DOHH2 (cell line): ENCODE data around the gene OR10G7.
"Not testable (repeated sequence)": the region's sequence is repeated elsewhere in the genome, so short reads cannot be mapped to it uniquely, and the experiment has no call there.

Experiments used
- H3F3A ChIP-seq: fragments of 200-600 bp; sonication (generic), shearing (Covaris generic); 2 replicates; pipeline ENCODE4 v1.6.0; 2016; ENCODE audit warnings: antibody characterized with exemption, mild to moderate bottlenecking; ENCODE audit not compliant: control insufficient read depth, insufficient read depth
- H3K27ac ChIP-seq: fragments of 200-600 bp; sonication (generic); 2 replicates; pipeline ENCODE4 v1.5.1; 2014; ENCODE audit warnings: low read depth, mild to moderate bottlenecking, low read length, moderate library complexity
- H3K27me3 ChIP-seq: fragments of 200-600 bp; sonication (generic); 2 replicates; pipeline ENCODE4 v1.6.1; 2014; ENCODE audit warnings: mild to moderate bottlenecking, low read length, mixed read lengths; ENCODE audit not compliant: control insufficient read depth
- H3K36me3 ChIP-seq: fragments of 200-600 bp; sonication (generic); 2 replicates; pipeline ENCODE4 v1.6.1; 2014; ENCODE audit warnings: mild to moderate bottlenecking, low read length, moderate library complexity, mixed read lengths; ENCODE audit not compliant: control insufficient read depth
- H3K4me1 ChIP-seq: fragments of 200-600 bp; sonication (generic); 2 replicates; pipeline ENCODE4 v1.6.1; 2014; ENCODE audit warnings: mild to moderate bottlenecking, low read length, mixed read lengths; ENCODE audit not compliant: control insufficient read depth
- H3K4me2 ChIP-seq: fragments of 200-600 bp; sonication (generic); 2 replicates; pipeline ENCODE4 v1.6.0; 2014; ENCODE audit warnings: mild to moderate bottlenecking, low read length, moderate library complexity
- H3K4me3 ChIP-seq: fragments of 200-600 bp; sonication (generic); 2 replicates; pipeline ENCODE4 v1.5.1; 2014; ENCODE audit warnings: mild to moderate bottlenecking, low read length, mixed read lengths
- H3K79me2 ChIP-seq: fragments of 200-600 bp; sonication (generic); 2 replicates; pipeline ENCODE4 v1.6.1; 2014; ENCODE audit warnings: mild to moderate bottlenecking, low read length, mixed read lengths; ENCODE audit not compliant: control insufficient read depth
- H3K9me2 ChIP-seq: fragments of 200-600 bp; sonication (generic); replicated peaks from 2 replicates; pipeline ENCODE4 v1.6.1; 2014; ENCODE audit warnings: mild to moderate bottlenecking, low read length, mixed read lengths; ENCODE audit not compliant: control insufficient read depth
- H3K9me3 ChIP-seq: fragments of 200-600 bp; sonication (generic); 2 replicates; pipeline ENCODE4 v1.6.1; 2014; ENCODE audit warnings: antibody characterized with exemption, low read length, mixed read lengths; ENCODE audit not compliant: control insufficient read depth, insufficient read depth
- H4K20me1 ChIP-seq: fragments of 200-600 bp; sonication (generic); 2 replicates; pipeline ENCODE4 v1.6.0; 2014; ENCODE audit warnings: low read depth, mild to moderate bottlenecking, antibody characterized with exemption, low read length, moderate library complexity; ENCODE audit not compliant: control insufficient read depth, insufficient read depth
- EZH2phosphoT487 ChIP-seq: fragments of 200-600 bp; sonication (generic); IDR thresholded peaks from 2 replicates; pipeline ENCODE4 v1.6.1; 2017; ENCODE audit warnings: borderline replicate concordance, mild to moderate bottlenecking, antibody characterized with exemption, low read length, moderate library complexity, mixed read lengths
- TF ChIP-seq, protein P1 (sequence below): fragments of 200-600 bp; sonication (generic); IDR thresholded peaks from one replicate; pipeline ENCODE4 v1.5.1; 2014; ENCODE audit warnings: antibody characterized with exemption, mild to moderate bottlenecking, low read depth, low read length; ENCODE audit not compliant: poor library complexity, severe bottlenecking

The OR10G7 gene

DNA sequence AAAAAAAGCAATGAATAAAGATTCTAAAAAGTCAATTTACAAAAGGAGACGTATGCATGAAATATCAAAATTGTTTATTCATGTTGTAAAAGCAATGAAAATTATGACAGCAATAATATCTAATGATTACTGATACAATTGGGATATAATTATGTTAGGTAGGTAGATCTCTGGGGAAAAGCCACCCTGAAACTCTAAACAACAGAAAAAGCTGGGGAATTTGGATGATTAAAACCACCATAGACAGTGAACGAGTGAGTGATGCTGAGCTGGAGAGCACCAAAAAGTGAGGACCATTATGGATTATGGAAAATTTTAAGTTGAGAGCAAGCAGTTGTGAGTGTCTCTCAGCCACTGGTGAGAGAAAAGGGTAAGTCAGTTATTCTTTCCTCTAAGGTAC lies 14.6 kb downstream of the OR10G7 start, which contains the start of gene OR10G8:
TSS of gene OR10G8 (plus strand) at position 301 of the 400 bp plus-strand sequence. CDS start 2,825 bp downstream, outside the sequence.
- H3F3A ChIP-seq: no peaks in the 10 kb centered on the region
- TF ChIP-seq, protein P1, sequence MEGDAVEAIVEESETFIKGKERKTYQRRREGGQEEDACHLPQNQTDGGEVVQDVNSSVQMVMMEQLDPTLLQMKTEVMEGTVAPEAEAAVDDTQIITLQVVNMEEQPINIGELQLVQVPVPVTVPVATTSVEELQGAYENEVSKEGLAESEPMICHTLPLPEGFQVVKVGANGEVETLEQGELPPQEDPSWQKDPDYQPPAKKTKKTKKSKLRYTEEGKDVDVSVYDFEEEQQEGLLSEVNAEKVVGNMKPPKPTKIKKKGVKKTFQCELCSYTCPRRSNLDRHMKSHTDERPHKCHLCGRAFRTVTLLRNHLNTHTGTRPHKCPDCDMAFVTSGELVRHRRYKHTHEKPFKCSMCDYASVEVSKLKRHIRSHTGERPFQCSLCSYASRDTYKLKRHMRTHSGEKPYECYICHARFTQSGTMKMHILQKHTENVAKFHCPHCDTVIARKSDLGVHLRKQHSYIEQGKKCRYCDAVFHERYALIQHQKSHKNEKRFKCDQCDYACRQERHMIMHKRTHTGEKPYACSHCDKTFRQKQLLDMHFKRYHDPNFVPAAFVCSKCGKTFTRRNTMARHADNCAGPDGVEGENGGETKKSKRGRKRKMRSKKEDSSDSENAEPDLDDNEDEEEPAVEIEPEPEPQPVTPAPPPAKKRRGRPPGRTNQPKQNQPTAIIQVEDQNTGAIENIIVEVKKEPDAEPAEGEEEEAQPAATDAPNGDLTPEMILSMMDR: no peak
- TF ChIP-seq EZH2phosphoT487: no peak
- no peak within 1 kb of the TSS for H3K27ac ChIP-seq
- no peaks in the 10 kb centered on the region for H3K9me3 ChIP-seq
- H3K9me2 ChIP-seq: no peaks in the 10 kb centered on the region
- H3K4me2 ChIP-seq: no peak within 1 kb of the TSS
- H3K27me3 ChIP-seq: no peaks in the 10 kb centered on the region
- H3K4me1 ChIP-seq: no peaks in the 10 kb centered on the region
- no peaks in the 10 kb centered on the region for H3K36me3 ChIP-seq
- H3K4me3 ChIP-seq: no peak within 1 kb of the TSS
- no peaks in the 10 kb centered on the region for H3K79me2 ChIP-seq
- H4K20me1 ChIP-seq: no peaks in the 10 kb centered on the region

DNA sequence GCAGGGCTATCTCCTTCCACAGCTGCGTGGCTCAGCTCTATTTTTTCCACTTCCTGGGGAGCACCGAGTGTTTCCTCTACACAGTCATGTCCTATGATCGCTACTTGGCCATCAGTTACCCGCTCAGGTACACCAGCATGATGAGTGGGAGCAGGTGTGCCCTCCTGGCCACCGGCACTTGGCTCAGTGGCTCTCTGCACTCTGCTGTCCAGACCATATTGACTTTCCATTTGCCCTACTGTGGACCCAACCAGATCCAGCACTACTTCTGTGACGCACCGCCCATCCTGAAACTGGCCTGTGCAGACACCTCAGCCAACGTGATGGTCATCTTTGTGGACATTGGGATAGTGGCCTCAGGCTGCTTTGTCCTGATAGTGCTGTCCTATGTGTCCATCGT lies 25.3 kb downstream of the OR10G7 start:
- not testable (repeated sequence) for H3K4me1 ChIP-seq, H3K27me3 ChIP-seq, H3K4me3 ChIP-seq, H3K4me2 ChIP-seq, H3K27ac ChIP-seq, H3F3A ChIP-seq, H3K36me3 ChIP-seq, H4K20me1 ChIP-seq, H3K9me2 ChIP-seq, H3K9me3 ChIP-seq, H3K79me2 ChIP-seq

DNA sequence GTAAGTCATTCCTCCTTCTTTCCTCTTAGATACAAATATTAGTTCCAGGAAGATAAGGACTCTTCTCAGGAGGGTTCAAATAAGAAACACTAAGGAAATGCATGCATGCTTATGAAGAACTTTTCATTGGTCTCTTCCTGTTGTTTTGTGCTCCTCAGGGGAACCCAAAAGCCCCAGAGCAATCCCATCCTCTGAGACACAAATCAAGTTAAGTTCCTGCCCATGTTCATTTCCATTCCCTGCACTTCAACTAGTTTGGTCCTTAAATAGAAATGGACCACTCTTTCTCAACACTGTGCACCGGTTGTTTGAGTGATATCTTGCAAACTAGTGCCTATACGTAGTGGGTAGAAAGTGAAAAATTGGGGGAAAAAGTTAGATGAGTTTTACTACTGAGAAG lies 28.4 kb downstream of the OR10G7 start, which contains the start of gene OR10G4:
TSS of gene OR10G4 (plus strand) at position 301 of the 400 bp plus-strand sequence. CDS start 2,578 bp downstream, outside the sequence.
- Histone ChIP-seq H3K79me2 (no peaks in the 10 kb centered on the region), H4K20me1 (no peaks in the 10 kb centered on the region), H3K4me3 (no peak within 1 kb of the TSS), H3K36me3 (no peaks in the 10 kb centered on the region), H3K4me1 (no peaks in the 10 kb centered on the region), H3F3A (no peaks in the 10 kb centered on the region), H3K27ac (no peak within 1 kb of the TSS), H3K9me3 (no peaks in the 10 kb centered on the region), H3K4me2 (no peak within 1 kb of the TSS), H3K27me3 (no peaks in the 10 kb centered on the region), H3K9me2 (no peaks in the 10 kb centered on the region)
- no peak for TF ChIP-seq EZH2phosphoT487
- TF ChIP-seq, protein P1: no peak

DNA sequence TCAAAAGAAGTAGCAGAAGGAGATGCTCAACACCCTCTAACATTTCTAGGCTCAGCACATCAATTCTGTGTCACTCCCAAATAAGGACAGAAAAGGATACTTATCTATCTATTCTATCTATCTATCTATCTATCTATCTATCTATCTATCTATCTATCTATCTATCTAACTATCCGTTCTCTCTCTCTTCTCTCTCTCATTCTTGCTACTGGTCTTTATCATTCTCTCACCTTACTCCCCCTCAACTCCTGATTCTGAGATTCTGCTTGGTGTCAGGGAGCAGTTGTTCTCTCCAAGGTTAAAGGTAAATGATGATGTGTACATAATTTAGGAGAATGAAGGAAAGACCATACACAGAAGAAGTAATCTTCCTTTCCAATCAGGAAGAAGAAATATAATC lies 46.0 kb downstream of the OR10G7 start, which contains the start of gene OR10G6:
TSS of gene OR10G6 (minus strand) at position 43 of the 400 bp plus-strand sequence. CDS start at position 43, 0 bp downstream.
- Histone ChIP-seq H3K9me3 (no peaks in the 10 kb centered on the region), H3K27me3 (0 out of 2 replicates have a peak, but pooled peaks cover 3% of the 10 kb centered on the region), H3F3A (no peaks in the 10 kb centered on the region), H3K4me2 (no peak within 1 kb of the TSS), H3K4me3 (no peak within 1 kb of the TSS), H3K36me3 (no peaks in the 10 kb centered on the region), H4K20me1 (no peaks in the 10 kb centered on the region), H3K79me2 (no peaks in the 10 kb centered on the region), H3K27ac (no peak within 1 kb of the TSS), H3K4me1 (no peaks in the 10 kb centered on the region), H3K9me2 (no peaks in the 10 kb centered on the region)
- TF ChIP-seq EZH2phosphoT487: no peak
- TF ChIP-seq, protein P1: no peak
